ENCODE results near the gene PREX1. TPM values are rescaled to one million over a fixed set of nuclear protein-coding genes. Genes with fewer than 3 reads are reported as not detected.

PREX1 gene
- total and polyA plus RNA-seq, 2 donors (not counting 3 experiments of a cell fraction or from before 2014, with no cell fraction given): 51.3 to 72.9 TPM

DNA sequence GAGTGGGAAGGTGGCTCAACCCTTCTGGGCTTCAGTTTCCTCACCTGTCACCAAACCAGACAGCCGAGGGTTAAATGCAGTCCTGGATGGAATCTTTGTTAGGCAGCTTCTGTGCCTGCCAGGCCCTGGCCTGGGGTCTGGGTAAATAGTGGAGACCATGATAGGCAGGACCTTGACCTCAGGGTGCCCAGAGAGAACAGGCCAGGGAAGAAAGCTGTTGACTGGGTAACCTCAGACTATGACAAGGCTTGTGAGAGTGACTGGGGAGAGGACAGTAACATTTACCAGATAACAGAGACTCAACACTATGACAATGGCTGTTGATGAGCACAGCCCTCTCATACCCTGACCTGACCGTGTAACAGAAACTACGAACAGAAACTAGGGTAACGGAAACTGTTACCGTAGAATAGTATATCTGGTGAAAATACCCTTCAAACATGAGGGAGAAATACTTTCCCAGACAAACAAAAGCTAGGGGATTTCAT lies 218.3 kb downstream of the PREX1 start:
- no TSS peak for BruUV-seq (replicated peaks)

DNA sequence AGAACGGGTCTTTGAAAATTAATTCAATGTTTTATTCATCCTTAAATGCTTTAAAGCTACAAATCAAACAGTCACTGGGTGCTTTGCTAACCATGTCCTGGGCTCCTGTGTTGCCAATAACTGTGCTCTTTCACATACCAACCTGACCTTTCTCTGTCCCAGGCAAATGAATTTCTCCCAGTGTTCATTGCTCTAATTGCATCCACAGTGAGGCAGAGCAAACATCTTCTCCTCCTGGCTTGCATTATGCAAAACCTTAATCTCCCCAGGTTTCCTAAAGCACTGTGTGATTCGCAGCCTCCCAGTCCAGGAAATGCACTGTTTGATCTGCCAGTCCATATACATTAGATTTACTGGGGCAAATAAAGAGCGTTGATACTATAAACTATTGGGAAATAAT lies 219.0 kb downstream of the PREX1 start:
- Histone ChIP-seq H3K27me3 (ENCODE audit: control insufficient read depth in 2 of 2, insufficient read depth in 2 of 2, low read length in 2 of 2) (peaks cover 0 to 4% of the 10 kb centered on the region in 2 experiments), H3K79me2 (ENCODE audit: control insufficient read depth, insufficient read depth, low read length) (no peaks in the 10 kb centered on the region), H3K9me3 (replicated peaks; ENCODE audit: control insufficient read depth, insufficient read depth, low read length) (no peaks in the 10 kb centered on the region), H3K36me3 (ENCODE audit: control insufficient read depth in 2 of 2, extremely low read depth in 1 of 2, insufficient read depth in 2 of 2, low read length in 2 of 2) (no peaks in the 10 kb centered on the region), H2AFZ (ENCODE audit: low read depth, low read length) (no peak overlapping the region), H3K4me3 (replicated peaks in 1 of 3; ENCODE audit: insufficient read depth in 1 of 3, low read depth in 1 of 3, low read length in 3 of 3) (no peak overlapping the region), H3K27ac (ENCODE audit: insufficient read depth, low read depth, low read length) (no peak overlapping the region), H3K9ac (replicated peaks; ENCODE audit: extremely low read depth, insufficient read depth, low read length) (no peak overlapping the region), H3K9me1 (replicated peaks; ENCODE audit: control insufficient read depth, extremely low read depth, insufficient read depth, low read length) (no peaks in the 10 kb centered on the region), H3K4me1 (ENCODE audit: control insufficient read depth, extremely low read depth, insufficient read depth, low read length) (no peaks in the 10 kb centered on the region), H4K20me1 (replicated peaks; ENCODE audit: control insufficient read depth, extremely low read depth, insufficient read depth, low read length) (no peaks in the 10 kb centered on the region), H3K4me2 (ENCODE audit: insufficient read depth, low read length) (no peak overlapping the region)
- DNase-seq (ENCODE audit: low read depth, low spot score): no peak
- FAIRE-seq: no peak
- ChIA-PET CTCF (interaction anchor here (3.0 kb wide), 1 partner anchor 12 kb away, joined by 12 read pairs; no protein-coding TSS in a partner anchor), POLR2A (no interaction called here)
- no peak for TF ChIP-seq FOS (IDR thresholded peaks at IDR 0.05; ENCODE audit: borderline replicate concordance, insufficient read depth, low read length)
- intact Hi-C loops (cut with micrococcal nuclease) (no loop called here), dilution Hi-C loops (cut with MboI; ENCODE audit: extremely low pct_ligation_motif_present, low sequenced_read_pairs) (no loop called here)
- BruUV-seq (replicated peaks): no TSS peak

More for the DNA sequence above, 218.3 kb downstream of the PREX1 start:
- Histone ChIP-seq H3K4me2 (ENCODE audit: insufficient read depth, low read length) (no peak overlapping the region), H3K27me3 (ENCODE audit: control insufficient read depth in 2 of 2, insufficient read depth in 2 of 2, low read length in 2 of 2) (peaks cover 0 to 4% of the 10 kb centered on the region in 2 experiments), H3K9ac (replicated peaks; ENCODE audit: extremely low read depth, insufficient read depth, low read length) (no peak overlapping the region), H3K9me1 (replicated peaks; ENCODE audit: control insufficient read depth, extremely low read depth, insufficient read depth, low read length) (no peaks in the 10 kb centered on the region), H3K9me3 (replicated peaks; ENCODE audit: control insufficient read depth, insufficient read depth, low read length) (no peaks in the 10 kb centered on the region), H4K20me1 (replicated peaks; ENCODE audit: control insufficient read depth, extremely low read depth, insufficient read depth, low read length) (no peaks in the 10 kb centered on the region), H3K4me1 (ENCODE audit: control insufficient read depth, extremely low read depth, insufficient read depth, low read length) (no peaks in the 10 kb centered on the region), H3K79me2 (ENCODE audit: control insufficient read depth, insufficient read depth, low read length) (no peaks in the 10 kb centered on the region), H3K36me3 (ENCODE audit: control insufficient read depth in 2 of 2, extremely low read depth in 1 of 2, insufficient read depth in 2 of 2, low read length in 2 of 2) (no peaks in the 10 kb centered on the region), H3K27ac (ENCODE audit: insufficient read depth, low read depth, low read length) (no peak overlapping the region), H3K4me3 (replicated peaks in 1 of 3; ENCODE audit: insufficient read depth in 1 of 3, low read depth in 1 of 3, low read length in 3 of 3) (no peak overlapping the region), H2AFZ (ENCODE audit: low read depth, low read length) (no peak overlapping the region)
- DNase-seq (ENCODE audit: low read depth, low spot score) (no peak), FAIRE-seq (no peak)
- dilution Hi-C loops (cut with MboI; ENCODE audit: extremely low pct_ligation_motif_present, low sequenced_read_pairs) (no loop called here), intact Hi-C loops (cut with micrococcal nuclease) (no loop called here)
- ChIA-PET CTCF (interaction anchor here (0.9 kb wide), 1 partner anchor 11 kb away, joined by 4 read pairs; no protein-coding TSS in a partner anchor), POLR2A (no interaction called here)
- TF ChIP-seq MYC (IDR thresholded peaks at IDR 0.05; ENCODE audit: low read depth, low read length) (no peak), FOS (IDR thresholded peaks at IDR 0.05; ENCODE audit: borderline replicate concordance, insufficient read depth, low read length) (no peak), POLR2A (IDR thresholded peaks at IDR 0.05; ENCODE audit: low read depth, low read length) (no peak), JUN (IDR thresholded peaks at IDR 0.05; ENCODE audit: borderline replicate concordance, insufficient read depth, insufficient read length, low read depth) (no peak)
- TF ChIP-seq, protein P1, sequence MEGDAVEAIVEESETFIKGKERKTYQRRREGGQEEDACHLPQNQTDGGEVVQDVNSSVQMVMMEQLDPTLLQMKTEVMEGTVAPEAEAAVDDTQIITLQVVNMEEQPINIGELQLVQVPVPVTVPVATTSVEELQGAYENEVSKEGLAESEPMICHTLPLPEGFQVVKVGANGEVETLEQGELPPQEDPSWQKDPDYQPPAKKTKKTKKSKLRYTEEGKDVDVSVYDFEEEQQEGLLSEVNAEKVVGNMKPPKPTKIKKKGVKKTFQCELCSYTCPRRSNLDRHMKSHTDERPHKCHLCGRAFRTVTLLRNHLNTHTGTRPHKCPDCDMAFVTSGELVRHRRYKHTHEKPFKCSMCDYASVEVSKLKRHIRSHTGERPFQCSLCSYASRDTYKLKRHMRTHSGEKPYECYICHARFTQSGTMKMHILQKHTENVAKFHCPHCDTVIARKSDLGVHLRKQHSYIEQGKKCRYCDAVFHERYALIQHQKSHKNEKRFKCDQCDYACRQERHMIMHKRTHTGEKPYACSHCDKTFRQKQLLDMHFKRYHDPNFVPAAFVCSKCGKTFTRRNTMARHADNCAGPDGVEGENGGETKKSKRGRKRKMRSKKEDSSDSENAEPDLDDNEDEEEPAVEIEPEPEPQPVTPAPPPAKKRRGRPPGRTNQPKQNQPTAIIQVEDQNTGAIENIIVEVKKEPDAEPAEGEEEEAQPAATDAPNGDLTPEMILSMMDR (IDR thresholded peaks at IDR 0.05; ENCODE audit: extremely low read depth in 1 of 2, insufficient read depth in 1 of 2, low read depth in 1 of 2, low read length in 2 of 2): no peak
